ENCODE data around the gene MAPK11. TPM values are rescaled to one million over a fixed set of nuclear protein-coding genes. Genes with fewer than 3 reads are reported as not detected.

The MAPK11 gene
- total RNA-seq (8.1 and 9.8 TPM in 2 replicates), polyA plus RNA-seq (7.8 and 9.9 TPM in 2 replicates), polyA minus RNA-seq (3.8 and 4.8 TPM in 2 replicates)
- 6.5 TPM for total RNA-seq (2013)

DNA sequence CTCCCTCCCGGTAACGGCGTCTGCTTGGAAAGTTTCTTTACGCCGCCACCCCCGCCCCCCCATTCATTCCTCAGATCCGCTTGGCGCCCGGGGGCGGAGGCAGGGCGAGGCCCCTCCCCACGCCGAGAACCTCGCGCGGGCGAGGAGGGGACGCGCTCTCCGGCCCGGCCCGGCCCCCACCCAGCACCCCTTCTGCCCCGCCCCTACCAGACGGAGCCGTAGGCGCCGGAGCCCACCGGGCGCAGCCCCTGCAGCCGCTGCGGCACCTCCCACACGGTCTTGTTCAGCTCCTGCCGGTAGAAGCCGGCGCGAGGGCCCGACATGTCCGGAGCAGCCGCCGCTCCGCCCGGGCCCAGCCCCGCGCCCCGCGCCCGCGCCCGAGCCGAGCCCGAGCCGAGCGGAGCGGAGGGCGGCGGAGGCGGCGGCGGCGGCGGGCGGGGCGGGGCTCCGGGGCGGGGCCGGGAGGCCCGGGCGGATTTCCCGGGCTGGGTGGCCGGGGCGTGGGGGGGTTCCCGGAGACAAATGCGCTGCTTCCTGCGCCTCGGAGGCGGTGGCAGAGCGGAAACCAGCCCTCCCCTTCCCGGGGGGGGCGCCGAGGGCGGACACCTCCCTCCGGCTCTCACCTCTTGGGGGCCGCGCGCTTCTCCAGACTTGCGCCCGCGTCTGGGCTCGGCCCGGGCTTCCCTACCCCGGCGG is at the start of gene MAPK11:
Gene MAPK11, minus strand, starts transcription at position 411 of the 696 bp plus-strand sequence. Its CDS starts 88 bp downstream, at position 323.
- Histone ChIP-seq H3K9ac (ENCODE audit: low read length) (peak within 1 kb of the TSS; percentile 70), H3K79me2 (ENCODE audit: control insufficient read depth, insufficient read depth, low read length) (no peaks in the 10 kb centered on the region), H3K27ac (ENCODE audit: low read length in 2 of 2) (no peak within 1 kb of the TSS), H4K20me1 (ENCODE audit: control insufficient read depth, insufficient read depth, low read length, poor library complexity, severe bottlenecking) (peaks cover 11% of the 10 kb centered on the region), H2AFZ (ENCODE audit: insufficient read depth, low read depth, low read length, poor library complexity, severe bottlenecking) (peak within 1 kb of the TSS; percentile 54), H3K4me1 (ENCODE audit: control insufficient read depth in 2 of 2, insufficient read depth in 2 of 2, low read length in 2 of 2) (peaks cover 23 to 34% of the 10 kb centered on the region in 2 donors), H3K4me2 (replicated peaks; ENCODE audit: low read depth, low read length, poor library complexity, severe bottlenecking) (peak within 1 kb of the TSS; percentile 96), H3K27me3 (replicated peaks in 1 of 4; ENCODE audit: control extremely low read depth in 1 of 4, control insufficient read depth in 3 of 4, insufficient read depth in 4 of 4, low read length in 3 of 4) (peaks cover 0 to 23% (median 9%) of the 10 kb centered on the region in 4 experiments), H3K9me3 (ENCODE audit: control extremely low read depth in 1 of 3, control insufficient read depth in 2 of 3, insufficient read depth in 1 of 3, low read length in 2 of 3) (no peaks in the 10 kb centered on the region), H3K4me3 (ENCODE audit: control extremely low read depth in 1 of 5, extremely low read depth in 1 of 5, insufficient read depth in 1 of 5, low read depth in 2 of 5, low read length in 4 of 5) (peak within 1 kb of the TSS in 4 of 5 experiments; percentile 43 to 79 (median 62)), H3K36me3 (replicated peaks in 1 of 2; ENCODE audit: control extremely low read depth in 1 of 2, control insufficient read depth in 1 of 2, extremely low read depth in 1 of 2, insufficient read depth in 2 of 2, low read length in 1 of 2) (no peaks in the 10 kb centered on the region)
- Mint-ChIP-seq H3K27me3 (no peaks in the 10 kb centered on the region), H3K4me3 (peak within 1 kb of the TSS; percentile 80), H3K9me3 (ENCODE audit: insufficient read depth) (no peaks in the 10 kb centered on the region), H3K4me1 (peaks cover 19% of the 10 kb centered on the region), H3K27ac (peak within 1 kb of the TSS; percentile 10)
- ATAC-seq (ENCODE audit: low read depth) = peak; percentile 46
- ChIA-PET POLR2A (no interaction called here), CTCF (interaction anchor here (1.0 to 1.1 kb wide), 3 partner anchors 51 to 58 kb away, joined by 3 read pairs; no protein-coding TSS in a partner anchor)
- DNase-seq = peak; percentile 80
- WGBS (ENCODE audit: insufficient coverage) = under 1% methylated on average over 80 of the region's 92 CpGs
- intact Hi-C loops (cut with micrococcal nuclease) = loop anchor here (1.0 to 2.0 kb wide), 5 partner anchors 17 to 351 kb away; partner anchors contain the start of gene TUBGCP6
- TF ChIP-seq EZH2 (IDR thresholded peaks at IDR 0.05; ENCODE audit: borderline replicate concordance, insufficient read depth, low read depth, low read length, poor library complexity, severe bottlenecking) = no peak
- TF ChIP-seq, protein P1, sequence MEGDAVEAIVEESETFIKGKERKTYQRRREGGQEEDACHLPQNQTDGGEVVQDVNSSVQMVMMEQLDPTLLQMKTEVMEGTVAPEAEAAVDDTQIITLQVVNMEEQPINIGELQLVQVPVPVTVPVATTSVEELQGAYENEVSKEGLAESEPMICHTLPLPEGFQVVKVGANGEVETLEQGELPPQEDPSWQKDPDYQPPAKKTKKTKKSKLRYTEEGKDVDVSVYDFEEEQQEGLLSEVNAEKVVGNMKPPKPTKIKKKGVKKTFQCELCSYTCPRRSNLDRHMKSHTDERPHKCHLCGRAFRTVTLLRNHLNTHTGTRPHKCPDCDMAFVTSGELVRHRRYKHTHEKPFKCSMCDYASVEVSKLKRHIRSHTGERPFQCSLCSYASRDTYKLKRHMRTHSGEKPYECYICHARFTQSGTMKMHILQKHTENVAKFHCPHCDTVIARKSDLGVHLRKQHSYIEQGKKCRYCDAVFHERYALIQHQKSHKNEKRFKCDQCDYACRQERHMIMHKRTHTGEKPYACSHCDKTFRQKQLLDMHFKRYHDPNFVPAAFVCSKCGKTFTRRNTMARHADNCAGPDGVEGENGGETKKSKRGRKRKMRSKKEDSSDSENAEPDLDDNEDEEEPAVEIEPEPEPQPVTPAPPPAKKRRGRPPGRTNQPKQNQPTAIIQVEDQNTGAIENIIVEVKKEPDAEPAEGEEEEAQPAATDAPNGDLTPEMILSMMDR (IDR thresholded peaks at IDR 0.05) = no peak

- H3K4me1 Mint-ChIP-seq = peaks cover 34% of the 10 kb centered on the region
- Histone ChIP-seq H3K4me1 (ENCODE audit: control insufficient read depth in 2 of 2, insufficient read depth in 2 of 2, low read length in 2 of 2) (peaks cover 11 to 23% of the 10 kb centered on the region in 2 donors), H3K36me3 (replicated peaks in 1 of 2; ENCODE audit: control extremely low read depth in 1 of 2, control insufficient read depth in 1 of 2, extremely low read depth in 1 of 2, insufficient read depth in 2 of 2, low read length in 1 of 2) (no peaks in the 10 kb centered on the region), H3K27me3 (replicated peaks in 1 of 4; ENCODE audit: control extremely low read depth in 1 of 4, control insufficient read depth in 3 of 4, insufficient read depth in 4 of 4, low read length in 3 of 4) (no peaks in the 10 kb centered on the region), H2AFZ (ENCODE audit: insufficient read depth, low read depth, low read length, poor library complexity, severe bottlenecking) (no peak overlapping the region), H3K79me2 (ENCODE audit: control insufficient read depth, insufficient read depth, low read length) (no peaks in the 10 kb centered on the region), H3K4me3 (ENCODE audit: control extremely low read depth in 1 of 5, extremely low read depth in 1 of 5, insufficient read depth in 1 of 5, low read depth in 2 of 5, low read length in 4 of 5) (no peak overlapping the region), H3K9me3 (ENCODE audit: control extremely low read depth in 1 of 3, control insufficient read depth in 2 of 3, insufficient read depth in 1 of 3, low read length in 2 of 3) (no peaks in the 10 kb centered on the region), H3K27ac (ENCODE audit: low read length in 2 of 2) (no peak overlapping the region), H4K20me1 (ENCODE audit: control insufficient read depth, insufficient read depth, low read length, poor library complexity, severe bottlenecking) (no peaks in the 10 kb centered on the region), H3K9ac (ENCODE audit: low read length) (no peak overlapping the region), H3K4me2 (replicated peaks; ENCODE audit: low read depth, low read length, poor library complexity, severe bottlenecking) (no peak overlapping the region)
- TF ChIP-seq EZH2 (IDR thresholded peaks at IDR 0.05; ENCODE audit: borderline replicate concordance, insufficient read depth, low read depth, low read length, poor library complexity, severe bottlenecking) = no peak
- CTCF ChIA-PET = interaction anchor here (0.6 kb wide), 1 partner anchor 10 kb away, joined by 4 read pairs; no protein-coding TSS in a partner anchor
- no peak overlapping the region for H3K4me3 Mint-ChIP-seq
- POLR2A ChIA-PET = interaction anchor here (1.2 to 7.0 kb wide), 2 partner anchors 9 to 17 kb away, joined by 3 to 61 read pairs; no protein-coding TSS in a partner anchor
- H3K27me3 Mint-ChIP-seq = no peaks in the 10 kb centered on the region
- ATAC-seq (ENCODE audit: low read depth) = no peak
- intact Hi-C loops (cut with micrococcal nuclease) = no loop called here
- H3K27ac Mint-ChIP-seq = no peak overlapping the region
- DNase-seq = no peak
- 93% methylated on average over 14 of the region's 15 CpGs for WGBS (ENCODE audit: insufficient coverage)
- H3K9me3 Mint-ChIP-seq (ENCODE audit: insufficient read depth) = no peaks in the 10 kb centered on the region
Observed at GRCh38 chr22:50319503-50319951, 49.3 kb upstream of the MAPK11 start.

Data from B cell (primary cell).